ENCODE data around the gene SLC6A1.

Gene SLC6A1

DNA sequence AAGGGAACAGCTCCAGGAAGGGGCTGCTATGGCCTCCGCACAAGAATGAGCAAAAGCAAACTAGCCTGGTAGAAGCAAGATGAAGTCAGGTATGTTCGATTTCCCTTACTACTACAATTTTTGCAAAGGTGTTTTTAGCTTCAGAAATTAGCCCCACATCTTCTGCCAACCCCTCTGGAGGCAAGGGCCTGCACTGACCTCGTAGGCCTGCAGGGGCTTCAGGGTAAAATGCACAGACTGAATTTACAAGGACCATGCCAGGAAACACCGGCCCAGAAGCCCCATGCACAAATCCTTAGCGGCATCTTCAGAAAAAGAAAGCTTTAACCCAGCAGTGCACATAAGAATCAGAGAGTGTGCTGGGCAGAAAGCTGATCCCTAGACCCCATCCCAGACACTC lies 53.0 kb downstream of the SLC6A1 start:
- DNase-seq (ENCODE audit: low read depth), result no peak
- no peak overlapping the region for H3K4me3 ChIP-seq (ENCODE audit: low read length)
- TF ChIP-seq, protein P1, sequence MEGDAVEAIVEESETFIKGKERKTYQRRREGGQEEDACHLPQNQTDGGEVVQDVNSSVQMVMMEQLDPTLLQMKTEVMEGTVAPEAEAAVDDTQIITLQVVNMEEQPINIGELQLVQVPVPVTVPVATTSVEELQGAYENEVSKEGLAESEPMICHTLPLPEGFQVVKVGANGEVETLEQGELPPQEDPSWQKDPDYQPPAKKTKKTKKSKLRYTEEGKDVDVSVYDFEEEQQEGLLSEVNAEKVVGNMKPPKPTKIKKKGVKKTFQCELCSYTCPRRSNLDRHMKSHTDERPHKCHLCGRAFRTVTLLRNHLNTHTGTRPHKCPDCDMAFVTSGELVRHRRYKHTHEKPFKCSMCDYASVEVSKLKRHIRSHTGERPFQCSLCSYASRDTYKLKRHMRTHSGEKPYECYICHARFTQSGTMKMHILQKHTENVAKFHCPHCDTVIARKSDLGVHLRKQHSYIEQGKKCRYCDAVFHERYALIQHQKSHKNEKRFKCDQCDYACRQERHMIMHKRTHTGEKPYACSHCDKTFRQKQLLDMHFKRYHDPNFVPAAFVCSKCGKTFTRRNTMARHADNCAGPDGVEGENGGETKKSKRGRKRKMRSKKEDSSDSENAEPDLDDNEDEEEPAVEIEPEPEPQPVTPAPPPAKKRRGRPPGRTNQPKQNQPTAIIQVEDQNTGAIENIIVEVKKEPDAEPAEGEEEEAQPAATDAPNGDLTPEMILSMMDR (conservative IDR thresholded peaks at IDR 0.05; ENCODE audit: low read depth, low read length), result no peak

DNA sequence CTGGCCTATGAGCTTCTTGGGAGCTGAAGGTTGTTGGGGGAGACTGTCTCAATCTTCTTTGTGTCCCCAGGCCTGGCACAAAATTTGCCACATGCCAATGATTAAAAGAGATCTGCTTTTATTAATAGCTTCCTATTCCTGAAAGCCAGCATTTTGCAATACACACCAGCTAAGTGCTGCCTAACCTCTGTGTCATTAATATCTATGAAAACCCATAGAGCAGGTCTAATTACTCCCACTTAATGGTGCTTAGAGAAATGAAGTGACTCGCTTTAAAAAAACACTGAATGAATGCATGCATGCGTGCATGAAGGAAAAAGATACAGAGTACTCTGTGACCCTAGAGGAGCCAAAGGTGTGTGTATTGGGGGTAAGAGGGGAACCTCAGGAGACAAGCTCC lies 55.0 kb downstream of the SLC6A1 start:
- no peak for DNase-seq (ENCODE audit: low read depth)

DNA sequence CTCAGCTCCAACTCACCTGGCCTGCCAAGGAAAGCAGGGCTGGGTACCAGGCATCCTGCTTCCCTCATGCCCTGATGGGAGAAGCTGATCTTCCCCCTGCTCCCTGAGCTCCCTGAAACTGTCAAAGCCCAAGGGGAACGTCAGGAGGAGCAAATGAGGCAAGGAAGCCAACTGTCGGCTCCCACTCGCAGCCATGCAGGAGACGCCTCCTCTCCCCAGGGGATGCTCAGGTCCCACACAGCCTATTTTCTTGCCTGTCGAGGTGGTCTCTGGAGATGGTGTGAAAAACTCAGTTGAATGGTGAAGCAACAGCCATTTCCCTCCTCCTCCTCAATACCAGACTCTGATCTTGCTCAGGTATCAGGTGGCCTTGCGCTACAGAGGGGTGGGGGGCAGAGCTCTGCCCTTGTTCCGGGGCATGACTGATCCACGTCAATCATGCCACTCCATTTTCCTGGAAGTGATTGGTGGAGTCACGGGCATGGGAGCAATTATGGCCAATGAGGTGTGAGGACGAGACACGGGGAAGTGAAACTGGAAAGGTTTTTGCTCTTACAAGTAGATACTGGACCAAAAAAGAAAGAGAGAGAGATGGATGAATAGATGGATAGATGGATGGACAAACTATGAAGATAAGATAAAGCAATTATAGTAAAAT lies 58.2 kb downstream of the SLC6A1 start:
- DNase-seq (ENCODE audit: low read depth), result no peak
- TF ChIP-seq, protein P1 (conservative IDR thresholded peaks at IDR 0.05; ENCODE audit: low read depth, low read length), result no peak
- H3K4me3 ChIP-seq (ENCODE audit: low read length), result no peak overlapping the region

More for the DNA sequence above, 55.0 kb downstream of the SLC6A1 start:
- TF ChIP-seq, protein P1 (conservative IDR thresholded peaks at IDR 0.05; ENCODE audit: low read depth, low read length), result no peak
- H3K4me3 ChIP-seq (ENCODE audit: low read length), result no peak overlapping the region

DNA sequence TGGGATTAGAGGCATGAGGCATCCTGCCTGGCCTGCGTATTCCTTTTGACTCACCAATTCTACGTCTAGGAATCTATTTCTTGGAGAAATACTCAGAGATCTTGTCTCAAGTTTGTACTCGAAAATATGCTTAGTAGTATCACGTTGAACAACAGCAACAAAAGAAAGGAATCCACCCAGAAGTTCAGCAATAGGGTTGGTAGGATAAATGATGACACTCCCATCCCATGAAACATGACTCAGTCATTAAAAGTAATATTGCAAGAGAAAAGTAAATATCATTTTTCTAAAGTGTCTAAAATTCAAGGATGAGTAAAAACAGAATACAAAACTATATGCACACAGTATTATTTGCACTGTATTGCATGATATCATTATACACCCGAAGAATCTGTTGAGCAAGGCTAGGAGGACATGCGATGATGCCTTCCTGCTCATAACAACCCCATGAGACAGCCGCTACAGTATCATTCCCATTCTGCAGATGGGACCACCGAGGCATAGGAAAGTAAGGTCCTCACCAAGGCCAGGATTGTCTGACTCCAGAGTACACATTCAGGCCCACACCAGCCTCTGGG lies 61.5 kb downstream of the SLC6A1 start:
- TF ChIP-seq, protein P1 (conservative IDR thresholded peaks at IDR 0.05; ENCODE audit: low read depth, low read length), result no peak
- no peak overlapping the region for H3K4me3 ChIP-seq (ENCODE audit: low read length)
- DNase-seq (ENCODE audit: low read depth), result no peak

DNA sequence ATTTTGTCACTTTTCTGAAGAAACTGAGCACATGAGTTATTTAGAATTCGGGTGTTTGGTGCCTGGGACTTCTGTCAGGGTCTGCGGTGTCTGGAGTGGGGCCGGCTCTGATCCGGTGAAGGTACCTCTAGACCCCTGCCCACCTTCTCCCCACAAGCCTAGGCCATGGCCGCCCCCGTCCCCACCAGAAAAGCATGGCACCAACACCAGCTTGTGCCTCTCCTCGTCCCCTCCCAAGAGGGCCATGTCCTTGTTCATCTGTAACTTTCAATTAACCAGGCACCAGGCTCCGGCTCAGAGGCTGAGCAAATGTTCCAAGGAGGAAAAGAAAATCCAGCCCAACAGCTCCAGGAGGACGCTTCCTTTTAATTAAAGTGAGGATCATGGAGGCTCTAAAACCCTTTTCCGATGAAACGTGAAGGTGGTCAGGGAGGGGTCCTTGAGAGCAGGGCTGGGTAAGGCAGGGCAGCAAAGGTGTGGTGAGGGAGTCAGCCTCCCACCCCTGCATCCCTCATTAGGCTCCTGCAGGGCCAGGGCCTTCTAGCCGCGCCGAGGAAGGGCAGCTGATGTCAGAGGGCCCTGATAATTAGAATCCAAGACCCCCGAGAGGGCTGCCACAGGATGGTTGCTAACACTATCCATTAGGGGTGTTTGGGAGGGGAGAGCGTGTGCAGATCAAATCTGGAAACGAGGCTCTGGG lies 62.3 kb downstream of the SLC6A1 start:
- TF ChIP-seq, protein P1 (conservative IDR thresholded peaks at IDR 0.05; ENCODE audit: low read depth, low read length), result no peak
- no peak overlapping the region for H3K4me3 ChIP-seq (ENCODE audit: low read length)
- no peak for DNase-seq (ENCODE audit: low read depth)

DNA sequence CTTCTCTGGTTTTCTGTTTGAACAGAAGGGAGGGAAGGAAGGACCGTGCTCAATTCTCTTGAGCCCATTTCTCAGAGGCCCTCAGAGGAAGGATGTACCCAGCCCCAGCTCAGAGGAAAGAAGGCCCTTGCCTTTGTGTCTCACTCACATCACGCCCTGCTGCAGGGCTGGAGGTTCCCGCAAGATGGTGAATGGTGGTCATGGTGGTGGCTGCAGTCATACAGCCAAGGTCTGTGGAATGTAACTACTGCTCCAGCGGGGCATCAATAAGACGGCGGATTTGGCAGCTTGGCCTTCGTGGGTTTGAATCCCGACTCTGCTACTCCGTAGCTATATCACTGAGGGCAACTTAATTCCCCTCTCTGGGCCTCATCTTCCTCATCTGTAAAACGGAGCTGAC lies 62.9 kb downstream of the SLC6A1 start:
- no peak overlapping the region for H3K4me3 ChIP-seq (ENCODE audit: low read length)
- DNase-seq (ENCODE audit: low read depth), result no peak
- TF ChIP-seq, protein P1 (conservative IDR thresholded peaks at IDR 0.05; ENCODE audit: low read depth, low read length), result no peak
